ENCODE results near the gene TSC2.

The TSC2 gene

GRCh38 chr16:2042171-2042985 is 5.4 kb upstream of the TSC2 start:
- no peak for DNase-seq (ENCODE audit: low spot score)
- H3K27ac ChIP-seq, result peak overlapping the region in 1 of 2 donors; percentile 28
- H3K4me3 ChIP-seq, result no peak overlapping the region
- TF ChIP-seq, protein P1, sequence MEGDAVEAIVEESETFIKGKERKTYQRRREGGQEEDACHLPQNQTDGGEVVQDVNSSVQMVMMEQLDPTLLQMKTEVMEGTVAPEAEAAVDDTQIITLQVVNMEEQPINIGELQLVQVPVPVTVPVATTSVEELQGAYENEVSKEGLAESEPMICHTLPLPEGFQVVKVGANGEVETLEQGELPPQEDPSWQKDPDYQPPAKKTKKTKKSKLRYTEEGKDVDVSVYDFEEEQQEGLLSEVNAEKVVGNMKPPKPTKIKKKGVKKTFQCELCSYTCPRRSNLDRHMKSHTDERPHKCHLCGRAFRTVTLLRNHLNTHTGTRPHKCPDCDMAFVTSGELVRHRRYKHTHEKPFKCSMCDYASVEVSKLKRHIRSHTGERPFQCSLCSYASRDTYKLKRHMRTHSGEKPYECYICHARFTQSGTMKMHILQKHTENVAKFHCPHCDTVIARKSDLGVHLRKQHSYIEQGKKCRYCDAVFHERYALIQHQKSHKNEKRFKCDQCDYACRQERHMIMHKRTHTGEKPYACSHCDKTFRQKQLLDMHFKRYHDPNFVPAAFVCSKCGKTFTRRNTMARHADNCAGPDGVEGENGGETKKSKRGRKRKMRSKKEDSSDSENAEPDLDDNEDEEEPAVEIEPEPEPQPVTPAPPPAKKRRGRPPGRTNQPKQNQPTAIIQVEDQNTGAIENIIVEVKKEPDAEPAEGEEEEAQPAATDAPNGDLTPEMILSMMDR (IDR thresholded peaks at IDR 0.05), result no peak

- H3K4me3 ChIP-seq, result no peak overlapping the region
- H3K27ac ChIP-seq, result peak overlapping the region in 1 of 2 donors; percentile 7
Observed at GRCh38 chr16:2042986-2043666, 4.7 kb upstream of the TSC2 start.

DNA sequence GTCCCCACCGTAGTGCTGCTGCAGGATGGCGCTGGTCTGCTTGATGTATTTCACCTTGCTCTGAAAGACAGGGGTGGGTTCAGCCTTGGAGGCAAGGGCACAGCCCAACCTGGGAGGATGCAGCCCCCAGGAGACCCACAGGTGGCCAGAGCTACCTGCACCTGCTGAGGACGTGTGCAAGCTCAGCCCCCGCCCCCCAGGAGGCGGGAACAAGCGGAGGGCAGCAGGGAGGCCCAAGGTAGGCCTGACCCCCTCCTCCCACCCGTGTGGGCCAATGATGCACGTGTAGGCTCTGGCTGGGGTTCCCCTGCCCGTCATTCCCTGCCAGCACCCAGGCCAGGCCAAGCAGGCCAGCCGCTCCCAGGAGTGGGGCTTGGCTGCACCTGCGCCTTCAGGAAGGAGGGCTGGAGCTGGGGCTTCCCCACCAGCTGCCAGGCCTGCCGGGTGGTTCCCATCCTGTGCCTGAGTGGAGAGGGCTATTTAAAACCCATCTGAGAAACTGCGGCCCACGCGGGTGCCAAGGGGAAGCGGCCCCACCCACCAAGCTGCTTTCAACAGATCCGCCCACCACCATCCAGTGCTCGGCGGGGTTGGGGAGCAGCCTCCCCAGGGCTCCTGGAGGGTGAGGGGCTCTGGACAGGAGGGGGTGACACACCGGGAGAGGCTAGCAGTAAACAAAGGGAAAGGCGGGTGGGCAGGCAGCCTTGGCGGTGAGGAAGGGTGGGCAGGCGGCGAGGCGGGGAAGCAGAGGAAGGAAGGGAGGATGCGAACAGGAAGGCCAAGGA is 3.9 kb upstream of the TSC2 start:
- Histone ChIP-seq H3K27ac (peak overlapping the region in 1 of 2 donors; percentile 7), H3K4me3 (peak overlapping the region; percentile 5)
- DNase-seq (ENCODE audit: low spot score), result no peak
- TF ChIP-seq, protein P1 (IDR thresholded peaks at IDR 0.05), result no peak

More at GRCh38 chr16:2042986-2043666, 4.7 kb upstream of the TSC2 start:
- DNase-seq (ENCODE audit: low spot score), result no peak
- TF ChIP-seq, protein P1 (IDR thresholded peaks at IDR 0.05), result no peak

DNA sequence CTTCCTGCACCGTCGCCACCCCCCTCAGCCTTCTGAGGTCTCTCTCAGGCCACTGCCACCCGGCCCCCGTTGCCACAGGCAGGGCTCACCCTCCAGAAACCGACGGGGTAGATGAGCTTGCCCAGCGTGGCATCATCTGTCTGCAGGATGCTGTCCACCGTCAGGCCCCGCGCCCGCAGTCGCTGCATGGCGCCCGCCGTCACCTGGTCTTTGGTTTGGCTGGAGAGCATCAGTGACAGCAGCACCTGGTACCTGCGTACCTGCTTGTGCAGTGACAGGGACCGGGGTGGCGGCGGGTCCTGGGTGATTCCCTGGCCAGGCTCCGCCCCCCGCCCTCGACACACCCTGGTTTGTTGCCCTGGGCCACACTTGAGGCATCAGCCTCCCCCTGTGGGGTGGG is 3.2 kb upstream of the TSC2 start:
- H3K27ac ChIP-seq, result peak overlapping the region in 1 of 2 donors; percentile 7
- peak overlapping the region; percentile 5 for H3K4me3 ChIP-seq
- TF ChIP-seq, protein P1 (IDR thresholded peaks at IDR 0.05), result no peak

DNA sequence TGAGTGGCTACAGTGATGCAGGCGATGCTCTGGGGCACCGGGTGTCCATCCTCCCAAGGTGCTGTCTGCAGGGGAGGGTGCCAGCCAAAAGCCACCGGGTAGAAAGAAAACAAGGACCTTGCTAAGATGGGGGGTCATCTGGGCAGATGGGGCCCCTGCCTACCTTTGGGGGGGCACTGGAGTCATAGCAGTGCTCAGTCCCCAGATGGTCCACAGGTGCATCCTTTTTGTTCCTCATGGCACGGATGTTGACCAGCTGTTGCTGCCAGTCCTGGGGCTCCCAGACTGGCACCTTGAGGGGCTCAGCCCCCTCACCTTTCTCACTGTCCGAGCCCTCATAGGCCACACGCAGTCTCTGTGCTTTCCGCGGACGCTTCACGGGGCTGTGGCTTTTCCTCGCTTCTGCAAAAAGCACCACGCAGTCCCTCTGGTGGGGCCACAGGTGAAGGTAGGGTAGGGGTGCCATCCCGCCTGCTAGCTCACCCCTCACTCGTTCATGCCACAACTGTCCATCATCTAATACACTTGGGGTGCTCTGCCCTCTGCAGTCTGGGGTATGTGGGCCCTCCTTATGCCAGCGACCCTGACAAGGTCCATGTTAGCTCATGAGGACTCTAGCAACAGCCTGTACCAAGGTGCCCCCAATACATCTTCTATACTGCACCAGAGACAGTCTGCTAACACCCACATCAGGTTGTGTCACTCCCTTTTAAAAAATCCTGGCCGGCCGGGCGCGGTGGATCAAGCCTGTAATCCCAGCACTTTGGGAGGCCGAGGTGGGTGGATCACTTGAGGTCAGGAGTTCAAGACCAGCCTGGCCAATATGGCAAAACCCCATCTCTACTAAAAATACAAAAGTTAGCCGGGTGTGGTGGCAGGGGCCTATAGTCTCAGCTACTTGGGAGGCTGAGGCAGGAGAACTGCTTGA is 1.6 kb upstream of the TSC2 start:
- Histone ChIP-seq H3K27ac (peak overlapping the region in 1 of 2 donors; percentile 86), H3K4me3 (peak overlapping the region; percentile 92)
- no peak for DNase-seq (ENCODE audit: low spot score)
- TF ChIP-seq, protein P1 (IDR thresholded peaks at IDR 0.05), result no peak

More for the DNA sequence above, 3.2 kb upstream of the TSC2 start:
- DNase-seq (ENCODE audit: low spot score), result no peak

DNA sequence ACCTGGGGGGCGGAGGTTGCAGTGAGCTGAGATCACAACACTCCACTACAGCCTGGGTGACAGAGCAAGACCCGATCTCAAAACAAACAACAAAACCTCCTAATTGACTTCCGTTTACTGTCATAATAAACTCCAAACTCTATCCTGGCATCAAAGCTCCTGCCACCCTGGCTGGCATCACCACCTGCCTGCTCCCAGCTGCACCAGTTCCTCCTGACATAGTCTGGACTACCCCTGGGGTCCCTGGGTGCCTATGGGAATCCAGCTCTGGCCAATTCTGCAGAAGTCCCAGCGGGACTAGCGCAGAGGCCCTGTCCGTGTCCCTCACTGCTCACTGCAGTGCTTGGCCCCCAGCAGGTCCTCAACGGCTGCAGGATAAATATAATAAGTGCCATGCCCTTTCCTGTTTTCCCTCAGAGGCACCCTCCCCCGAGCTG is 874 bp upstream of the TSC2 start:
- H3K27ac ChIP-seq, result peak overlapping the region; percentile 29 to 86
- TF ChIP-seq, protein P1 (IDR thresholded peaks at IDR 0.05), result no peak
- H3K4me3 ChIP-seq, result peak overlapping the region; percentile 92
- no peak for DNase-seq (ENCODE audit: low spot score)

Data from coronary artery (tissue), 2 donors.